Activated T-helper 9 cell treated with anti-CD3 and anti-CD28 coated beads, Interleukin-2, amount 50 U/mL, for 16 hours (primary cell): Measurements from ENCODE around the gene MYO1C.
"Not testable (repeated sequence)": the region's sequence is repeated elsewhere in the genome, so short reads cannot be mapped to it uniquely, and the experiment has no call there.

ENCODE experiments used
- DNase-seq: peaks from one replicate; pipeline ENCODE4 v3.0.0-alpha.2; 2020; ENCODE audit warnings: low read depth

Gene MYO1C

DNA sequence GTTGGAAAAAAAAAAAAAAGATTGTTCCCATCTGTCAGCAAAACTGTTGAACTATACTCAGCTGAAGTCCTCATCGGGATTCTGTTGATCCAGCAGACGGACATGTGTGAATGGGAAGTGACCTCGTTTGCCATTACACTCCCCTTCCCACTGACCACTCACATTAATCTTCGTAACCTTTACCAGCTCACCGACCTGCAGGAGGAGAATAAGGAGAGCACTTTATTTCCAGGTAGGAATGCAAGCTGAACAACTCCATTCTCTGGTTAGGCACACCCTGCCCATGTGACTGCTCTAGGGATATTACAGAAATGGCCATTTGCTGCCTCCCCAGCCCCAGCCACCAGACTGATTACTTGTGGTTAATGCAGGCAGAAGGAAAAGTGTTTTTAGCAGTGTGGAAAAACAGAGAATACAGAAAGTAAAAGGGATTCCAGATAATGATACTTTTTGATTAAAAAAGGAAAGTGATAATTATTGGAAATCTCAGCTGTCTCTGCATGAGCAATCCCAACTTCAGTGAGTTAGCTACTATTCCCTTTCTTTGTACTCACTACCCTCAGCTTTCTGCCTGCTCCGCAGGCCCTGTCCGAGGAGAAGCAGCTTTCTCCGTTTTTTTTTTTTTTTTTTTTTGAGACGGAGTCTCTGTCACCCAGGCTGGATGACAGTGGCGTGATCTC lies 68.9 kb downstream of the MYO1C start:
- DNase-seq = no peak

DNA sequence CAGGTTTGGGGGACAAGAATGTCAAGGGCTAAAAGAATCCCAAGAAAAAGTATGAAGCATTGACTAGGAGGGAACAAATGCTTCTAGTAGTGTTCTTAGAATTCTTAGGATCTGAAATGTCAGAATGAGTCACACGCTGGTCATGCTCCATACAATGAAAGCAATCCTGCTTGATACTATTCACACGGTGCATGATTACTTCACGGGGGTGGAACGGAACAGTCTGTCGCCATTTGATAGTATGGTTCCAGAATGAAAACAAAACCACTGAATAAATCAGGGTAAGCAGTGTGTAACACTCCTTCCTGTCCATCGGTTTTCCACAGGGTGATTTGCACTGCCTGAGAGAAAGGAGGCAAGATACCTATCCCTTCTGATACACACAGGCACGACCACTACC lies 69.6 kb downstream of the MYO1C start:
- DNase-seq = no peak

- DNase-seq = no peak
Observed at GRCh38 chr17:1421470-1421869, 71.0 kb downstream of the MYO1C start.

DNA sequence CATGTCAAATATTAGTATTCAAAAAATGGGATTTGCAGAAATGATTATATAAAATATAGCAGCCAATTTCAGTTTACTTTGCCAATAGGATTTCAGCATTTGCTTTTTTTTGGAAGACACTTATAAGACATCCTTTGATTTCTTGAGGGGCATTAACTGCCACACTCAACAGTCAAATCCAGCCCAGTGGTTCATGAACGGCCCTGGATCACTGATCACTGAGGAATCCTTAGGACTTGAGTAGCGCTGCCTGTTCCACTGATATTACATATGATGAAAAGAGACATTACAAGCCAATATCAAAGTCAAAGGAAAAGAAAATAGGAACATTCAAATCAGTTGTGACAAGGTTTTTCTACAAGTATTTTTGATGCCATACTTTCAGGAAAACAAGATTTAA lies 71.5 kb downstream of the MYO1C start:
- no peak for DNase-seq

DNA sequence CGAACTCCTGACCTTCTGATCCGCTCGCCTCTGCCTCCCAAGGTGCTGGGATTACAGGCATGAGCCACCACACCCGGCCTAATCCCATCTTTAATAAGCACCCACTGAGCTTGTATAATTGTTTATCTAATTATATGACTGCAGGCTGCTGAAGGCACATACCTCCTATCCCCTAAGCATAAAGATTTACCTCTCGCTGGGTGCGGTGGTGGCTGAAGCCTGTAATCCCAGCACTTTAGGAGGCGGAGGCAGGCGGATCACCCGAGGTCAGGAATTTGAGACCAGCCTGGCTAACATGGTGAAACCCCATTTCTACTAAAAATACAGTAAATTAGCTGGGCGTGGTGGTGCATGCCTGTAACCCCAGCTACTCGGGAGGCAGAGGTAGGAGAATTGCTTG lies 72.3 kb downstream of the MYO1C start:
- no peak for DNase-seq

- not testable (repeated sequence) for DNase-seq
Observed at GRCh38 chr17:1418476-1418875, 74.0 kb downstream of the MYO1C start.

DNA sequence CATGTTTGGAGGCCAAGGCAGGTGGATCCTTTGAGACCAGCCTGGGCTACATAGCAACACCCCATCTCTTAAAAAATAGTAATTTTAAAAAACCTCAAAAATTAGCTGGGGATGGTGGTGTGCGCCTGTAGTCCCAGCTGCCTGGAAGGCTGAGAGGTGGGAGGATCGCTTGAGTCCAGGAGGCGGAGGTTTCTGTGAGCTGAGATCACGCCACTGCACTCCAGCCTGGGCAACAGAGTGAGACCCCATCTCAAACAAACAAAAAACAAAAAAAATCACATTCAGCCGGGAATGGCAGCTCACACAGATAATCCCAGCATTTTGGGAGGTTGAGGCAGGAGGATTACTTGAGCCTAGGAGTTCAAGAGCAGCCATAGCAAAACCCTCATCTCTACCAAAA lies 76.1 kb downstream of the MYO1C start:
- DNase-seq = no peak

GRCh38 chr17:1414634-1415033 lies 77.9 kb downstream of the MYO1C start:
- DNase-seq = no peak
